HG03175 (cell line): ENCODE data around the gene RIPK1.
A peak's percentile ranks its signal among the peaks of the same experiment; 100 is the strongest.

ENCODE experiments used
- ATAC-seq: cut with Tn5 transposase; IDR thresholded peaks from one replicate; pipeline ENCODE4 v1.9.1; 2021; ENCODE audit warnings: mild to moderate bottlenecking, moderate library complexity; ENCODE audit not compliant: unreplicated experiment

RIPK1 gene

GRCh38 chr6:3159805-3160781 is 91.8 kb downstream of the RIPK1 start:
- ATAC-seq = no peak

- ATAC-seq = no peak
Observed at GRCh38 chr6:3162067-3162497, 93.8 kb downstream of the RIPK1 start.

- ATAC-seq = peak; percentile 61
Observed at GRCh38 chr6:3162565-3163247, 94.4 kb downstream of the RIPK1 start.

- ATAC-seq = peak; percentile 14
Observed at GRCh38 chr6:3163248-3163594, 94.9 kb downstream of the RIPK1 start.

GRCh38 chr6:3164388-3164787 is 96.1 kb downstream of the RIPK1 start:
- no peak for ATAC-seq
